Upper lobe of right lung (tissue), 1 donor: ENCODE data around the gene HS3ST3B1. TPM values are rescaled to one million over a fixed set of nuclear protein-coding genes. Genes with fewer than 3 reads are reported as not detected.

Experiments
- ATAC-seq: fragments of 200-7000 bp; cut with Tn5 transposase; one replicate; pipeline ENCODE4 v1.9.1; 2020; ENCODE audit warnings: mild to moderate bottlenecking, moderate library complexity
- DNase-seq: peaks from one replicate; pipeline ENCODE4 v3.0.0-alpha.2; 2020
- H3K27ac ChIP-seq: fragments of 200-600 bp; one replicate; pipeline ENCODE4 v1.8.0; 2022
- H3K27me3 ChIP-seq: fragments of 200-600 bp; one replicate; pipeline ENCODE4 v1.8.0; 2022; ENCODE audit warnings: mild to moderate bottlenecking
- H3K36me3 ChIP-seq: fragments of 200-600 bp; one replicate; pipeline ENCODE4 v1.8.0; 2022
- H3K4me1 ChIP-seq: fragments of 200-600 bp; one replicate; pipeline ENCODE4 v1.8.0; 2022
- H3K4me3 ChIP-seq: fragments of 200-600 bp; one replicate; pipeline ENCODE4 v1.8.0; 2022; ENCODE audit warnings: mild to moderate bottlenecking
- H3K9me3 ChIP-seq: fragments of 200-600 bp; one replicate; pipeline ENCODE4 v1.8.0; 2022
- CTCF ChIP-seq: fragments of 200-600 bp; IDR thresholded peaks from one replicate; pipeline ENCODE4 v1.8.0; 2022; ENCODE audit warnings: antibody characterized with exemption
- intact Hi-C: fragments of 100-400 bp; cut with DNase I; formaldehyde crosslinking; loops from one replicate; pipeline ENCODE4 v1.11.0; 2022
- total RNA-seq: library from RNA; stranded (reverse); fragmentation: NEBNext Ultra II Directional; extraction: Animal tissue kit (Norgen Biotek cat#: 25700); gene quantifications from one replicate; pipeline ENCODE4 v1.2.1, GENCODE V29; 2021
- donor health status: DM: no; HTN: yes; CAD: no; lungs with severe emphysema.

HS3ST3B1 gene
- total RNA-seq, 1 donor from 2014 or later = 2.7 TPM

GRCh38 chr17:14304773-14305517 is 4.1 kb downstream of the HS3ST3B1 start:
- Histone ChIP-seq H3K4me3 (no peak overlapping the region), H3K4me1 (peaks cover 38% of the 10 kb centered on the region), H3K36me3 (no peaks in the 10 kb centered on the region), H3K9me3 (no peaks in the 10 kb centered on the region), H3K27me3 (peaks cover 71% of the 10 kb centered on the region), H3K27ac (no peak overlapping the region)
- no peak for TF ChIP-seq CTCF
- no peak for DNase-seq
- no peak for ATAC-seq
- intact Hi-C loops = no loop called here

- Histone ChIP-seq H3K27me3 (peaks cover 70% of the 10 kb centered on the region), H3K4me1 (peaks cover 32% of the 10 kb centered on the region), H3K9me3 (no peaks in the 10 kb centered on the region), H3K36me3 (no peaks in the 10 kb centered on the region), H3K4me3 (no peak overlapping the region), H3K27ac (no peak overlapping the region)
- no peak for TF ChIP-seq CTCF
- ATAC-seq (no peak), DNase-seq (no peak)
- intact Hi-C loops = no loop called here
Measured at GRCh38 chr17:14305785-14306496, 5.1 kb downstream of the HS3ST3B1 start.

GRCh38 chr17:14306596-14306995 is 5.7 kb downstream of the HS3ST3B1 start:
- H3K9me3 ChIP-seq = no peaks in the 10 kb centered on the region
- ATAC-seq (no peak), DNase-seq (no peak)
- peaks cover 26% of the 10 kb centered on the region for H3K4me1 ChIP-seq
- no peaks in the 10 kb centered on the region for H3K36me3 ChIP-seq
- no peak for TF ChIP-seq CTCF
- peaks cover 64% of the 10 kb centered on the region for H3K27me3 ChIP-seq
- intact Hi-C loops = no loop called here
- H3K4me3 ChIP-seq = no peak overlapping the region
- H3K27ac ChIP-seq = no peak overlapping the region

GRCh38 chr17:14307560-14308024 is 6.7 kb downstream of the HS3ST3B1 start:
- DNase-seq (no peak), ATAC-seq (no peak)
- Histone ChIP-seq H3K36me3 (no peaks in the 10 kb centered on the region), H3K27me3 (peaks cover 60% of the 10 kb centered on the region), H3K9me3 (no peaks in the 10 kb centered on the region), H3K4me3 (no peak overlapping the region), H3K27ac (no peak overlapping the region), H3K4me1 (peaks cover 19% of the 10 kb centered on the region)
- intact Hi-C loops = no loop called here
- no peak for TF ChIP-seq CTCF

GRCh38 chr17:14308636-14308964 is 7.7 kb downstream of the HS3ST3B1 start:
- peaks cover 54% of the 10 kb centered on the region for H3K27me3 ChIP-seq
- peaks cover 9% of the 10 kb centered on the region for H3K4me1 ChIP-seq
- no peak overlapping the region for H3K27ac ChIP-seq
- H3K9me3 ChIP-seq = no peaks in the 10 kb centered on the region
- no peak for ATAC-seq
- H3K36me3 ChIP-seq = no peaks in the 10 kb centered on the region
- TF ChIP-seq CTCF = no peak
- no peak for DNase-seq
- peak overlapping the region; percentile 48 for H3K4me3 ChIP-seq
- intact Hi-C loops = no loop called here
